Activated B cell treated with CpG ODN at 0.5 μM for 24 hours (primary cell): Measurements from ENCODE around the gene BANP. TPM values are rescaled to one million over a fixed set of nuclear protein-coding genes. Genes with fewer than 3 reads are reported as not detected.
"Not testable (repeated sequence)": the region's sequence is repeated elsewhere in the genome, so short reads cannot be mapped to it uniquely, and the experiment has no call there.

Experiments
- ATAC-seq: fragments of 200-7000 bp; cut with Tn5 transposase; one replicate; pipeline ENCODE4 v1.10.0; 2021; ENCODE audit warnings: low read depth, mild to moderate bottlenecking, moderate library complexity
- CTCF ChIA-PET: fragments of 350-600 bp; sonication (Branson Sonifier 250); formaldehyde crosslinking; loops from one replicate; lab custom pipeline; 2021; ENCODE audit warnings: antibody characterized with exemption; lab: Charles Lee
- POLR2A ChIA-PET: fragments of 350-600 bp; sonication (Branson Sonifier 250); formaldehyde crosslinking; loops from one replicate; lab custom pipeline; 2021; ENCODE audit warnings: antibody characterized with exemption; lab: Charles Lee
- DNase-seq: peaks from one replicate; pipeline ENCODE4 v3.0.0; 2022
- H3K27ac Mint-ChIP-seq: one replicate; pipeline ENCODE4 v1.8.0; 2020; ENCODE audit warnings: mixed read lengths
- H3K27me3 Mint-ChIP-seq: one replicate; pipeline ENCODE4 v1.8.0; 2021; ENCODE audit warnings: mixed read lengths
- H3K36me3 Mint-ChIP-seq: one replicate; pipeline ENCODE4 v1.8.0; 2021; ENCODE audit warnings: low read depth, mixed read lengths
- H3K4me1 Mint-ChIP-seq: one replicate; pipeline ENCODE4 v1.8.0; 2021; ENCODE audit warnings: mixed read lengths
- H3K4me3 Mint-ChIP-seq: one replicate; pipeline ENCODE4 v1.8.0; 2020; ENCODE audit warnings: mild to moderate bottlenecking, mixed read lengths
- H3K9me3 Mint-ChIP-seq: one replicate; pipeline ENCODE4 v1.8.0; 2020; ENCODE audit warnings: mixed read lengths
- CTCF ChIP-seq: fragments of 200-600 bp; IDR thresholded peaks from one replicate; pipeline ENCODE4 v1.8.0; 2022; ENCODE audit warnings: antibody characterized with exemption, mild to moderate bottlenecking
- intact Hi-C: fragments of 100-400 bp; cut with micrococcal nuclease; formaldehyde crosslinking; loops from one replicate; pipeline ENCODE4 v1.15.1; 2024
- total RNA-seq: library from RNA; stranded (reverse); gene quantifications from 2 replicates; pipeline ENCODE4 v1.2.3, GENCODE V29; 2022

BANP gene
- total RNA-seq, 1 donor from 2014 or later: 72.3 TPM

- no peak for ATAC-seq
- Mint-ChIP-seq H3K27me3 (no peaks in the 10 kb centered on the region), H3K4me1 (peaks cover 7% of the 10 kb centered on the region), H3K36me3 (peaks cover 74% of the 10 kb centered on the region), H3K27ac (no peak overlapping the region), H3K9me3 (no peaks in the 10 kb centered on the region), H3K4me3 (no peak overlapping the region)
- intact Hi-C loops: no loop called here
- DNase-seq: no peak
- ChIA-PET POLR2A (no interaction called here), CTCF (no interaction called here)
- no peak for TF ChIP-seq CTCF
Observed at GRCh38 chr16:88019821-88020515, 68.7 kb downstream of the BANP start.

DNA sequence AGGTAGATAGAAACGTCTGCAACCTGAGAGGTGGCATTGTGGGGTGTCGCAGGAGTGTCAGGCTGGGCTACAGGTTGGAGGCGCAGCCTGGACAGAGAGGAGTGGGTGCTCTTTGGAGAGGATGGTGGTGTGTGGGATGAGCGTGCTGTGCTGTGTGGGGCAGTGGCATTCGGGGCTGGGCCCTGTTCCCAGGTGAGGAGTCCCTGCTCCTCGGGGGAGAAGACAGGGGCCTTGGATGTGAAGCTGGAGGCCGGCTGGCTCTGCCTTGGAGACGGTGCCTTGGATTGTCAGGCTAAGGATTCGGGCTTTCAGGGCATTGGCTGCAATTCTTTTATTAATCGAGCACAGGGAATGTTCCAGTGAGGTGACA lies 69.3 kb downstream of the BANP start:
- Mint-ChIP-seq H3K4me1 (peaks cover 8% of the 10 kb centered on the region), H3K27ac (no peak overlapping the region), H3K36me3 (peaks cover 76% of the 10 kb centered on the region), H3K27me3 (no peaks in the 10 kb centered on the region), H3K9me3 (no peaks in the 10 kb centered on the region), H3K4me3 (no peak overlapping the region)
- POLR2A ChIA-PET: no interaction called here
- intact Hi-C loops: no loop called here
- no peak for TF ChIP-seq CTCF
- DNase-seq (no peak), ATAC-seq (no peak)
- CTCF ChIA-PET: no interaction called here

GRCh38 chr16:88021041-88021970 lies 70.1 kb downstream of the BANP start:
- H3K9me3 Mint-ChIP-seq, H3K27ac Mint-ChIP-seq, H3K4me1 Mint-ChIP-seq, intact Hi-C loops, ATAC-seq, H3K27me3 Mint-ChIP-seq, H3K4me3 Mint-ChIP-seq, POLR2A ChIA-PET, CTCF ChIA-PET, DNase-seq: not testable (repeated sequence)
- H3K36me3 Mint-ChIP-seq: peaks cover 81% of the 10 kb centered on the region

DNA sequence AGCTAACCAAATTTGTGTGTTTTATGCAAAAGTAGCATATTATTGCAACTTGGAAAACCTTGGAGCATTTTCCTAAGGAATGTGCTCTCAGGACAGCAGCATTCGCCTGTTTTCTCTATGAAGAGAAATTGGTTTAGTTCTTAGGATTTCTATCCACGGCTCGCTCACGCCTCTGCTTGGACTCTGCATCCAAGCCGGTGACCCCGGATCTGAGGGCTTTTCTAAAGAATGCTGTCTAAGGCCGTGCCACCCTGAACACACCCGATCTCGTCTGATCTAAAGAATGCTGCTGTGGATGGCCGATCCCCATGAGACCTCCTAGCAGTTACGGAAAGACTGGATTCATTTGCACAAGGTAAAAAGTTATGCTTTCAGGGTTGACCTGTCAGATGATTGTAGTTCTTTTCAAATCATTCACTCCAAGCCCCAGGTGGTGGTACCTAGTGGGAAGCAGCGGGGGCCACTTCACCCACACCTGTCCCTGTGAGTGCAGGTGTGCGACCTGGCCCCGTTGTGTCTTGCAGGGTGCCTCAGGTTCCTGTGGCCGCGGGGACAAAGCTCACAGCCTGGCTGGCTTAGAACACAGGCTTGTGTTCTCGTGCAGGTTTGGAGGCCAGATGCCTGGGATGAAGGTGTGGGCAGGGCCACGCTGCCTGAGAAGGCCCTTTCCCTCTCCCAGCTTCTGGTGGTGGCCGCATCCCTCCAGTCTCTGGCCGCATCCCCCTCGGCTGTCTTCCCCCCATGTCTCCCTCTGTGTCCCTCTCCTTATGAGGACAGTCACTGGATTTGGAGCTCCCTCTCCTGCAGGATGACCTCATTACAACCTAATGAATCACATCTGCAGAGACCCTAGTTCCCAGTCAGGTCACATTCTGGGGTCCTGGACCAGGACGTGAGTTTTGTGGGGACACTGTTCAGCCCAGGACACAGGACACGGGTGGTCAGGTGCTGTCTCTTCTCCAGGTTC lies 71.1 kb downstream of the BANP start:
- CTCF ChIA-PET: no interaction called here
- POLR2A ChIA-PET: no interaction called here
- H3K4me1 Mint-ChIP-seq: peaks cover 8% of the 10 kb centered on the region
- peaks cover 78% of the 10 kb centered on the region for H3K36me3 Mint-ChIP-seq
- ATAC-seq (no peak), DNase-seq (no peak)
- TF ChIP-seq CTCF: no peak
- intact Hi-C loops: no loop called here
- H3K9me3 Mint-ChIP-seq: no peaks in the 10 kb centered on the region
- no peak overlapping the region for H3K27ac Mint-ChIP-seq
- no peaks in the 10 kb centered on the region for H3K27me3 Mint-ChIP-seq
- no peak overlapping the region for H3K4me3 Mint-ChIP-seq

- ATAC-seq (no peak), DNase-seq (no peak)
- no peak overlapping the region for H3K4me3 Mint-ChIP-seq
- peaks cover 77% of the 10 kb centered on the region for H3K36me3 Mint-ChIP-seq
- TF ChIP-seq CTCF: no peak
- POLR2A ChIA-PET: no interaction called here
- intact Hi-C loops: no loop called here
- H3K4me1 Mint-ChIP-seq: peaks cover 8% of the 10 kb centered on the region
- CTCF ChIA-PET: no interaction called here
- H3K27me3 Mint-ChIP-seq: no peaks in the 10 kb centered on the region
- H3K27ac Mint-ChIP-seq: no peak overlapping the region
- H3K9me3 Mint-ChIP-seq: no peaks in the 10 kb centered on the region
Observed at GRCh38 chr16:88023366-88023765, 72.1 kb downstream of the BANP start.
